ENCODE measurements around the gene HSD17B14. TPM values are rescaled to one million over a fixed set of nuclear protein-coding genes. Genes with fewer than 3 reads are reported as not detected.
"Not testable (repeated sequence)": the region's sequence is repeated elsewhere in the genome, so short reads cannot be mapped to it uniquely, and the experiment has no call there.

The HSD17B14 gene
- total and polyA plus RNA-seq, 7 donors, result 4.3 to 21.0 (median 16.9) TPM

- Histone ChIP-seq H3K9me3 (no peaks in the 10 kb centered on the region), H3K36me3 (peaks cover 3 to 40% (median 11%) of the 10 kb centered on the region in 4 donors), H3K4me3 (no peak overlapping the region), H3K27me3 (no peaks in the 10 kb centered on the region), H3K4me1 (peaks cover 0 to 31% (median 29%) of the 10 kb centered on the region in 4 donors), H3K27ac (peak overlapping the region in 3 of 4 donors; percentile 39 to 45 (median 43))
- WGBS, 2 donors, result 94 to 97% methylated on average over 13 of the region's 13 CpGs
- intact Hi-C loops (cut with DNase I), result loop anchor here (10.0 kb wide), 1 partner anchor 554 kb away; the partner anchor contains the start of gene EMP3
- no peak for DNase-seq
- TF ChIP-seq POLR2A (IDR thresholded peaks at IDR 0.05), result no peak
- TF ChIP-seq CTCF (IDR thresholded peaks at IDR 0.05), result no peak
These were observed 42.8 kb upstream of the HSD17B14 start for GRCh38 chr19:48879025-48879637.

- intact Hi-C loops (cut with DNase I), result loop anchor here (10.0 kb wide), 1 partner anchor 554 kb away; the partner anchor contains the start of gene EMP3
- Histone ChIP-seq H3K9me3 (no peaks in the 10 kb centered on the region), H3K27ac (peak overlapping the region; percentile 29 to 45 (median 41)), H3K4me1 (peaks cover 0 to 39% (median 36%) of the 10 kb centered on the region in 4 donors), H3K27me3 (no peaks in the 10 kb centered on the region), H3K36me3 (peaks cover 5 to 47% (median 15%) of the 10 kb centered on the region in 4 donors), H3K4me3 (no peak overlapping the region)
- no peak for DNase-seq
- TF ChIP-seq POLR2AphosphoS5 (IDR thresholded peaks at IDR 0.05) (peak in 1 of 4 donors; percentile 11), POLR2A (IDR thresholded peaks at IDR 0.05) (no peak), EP300 (IDR thresholded peaks at IDR 0.05) (no peak), CTCF (IDR thresholded peaks at IDR 0.05) (no peak)
- 80 to 82% methylated on average over 11 of the region's 11 CpGs for WGBS, 2 donors
These were observed 42.1 kb upstream of the HSD17B14 start for GRCh38 chr19:48878196-48879024.

GRCh38 chr19:48877855-48878195, 41.5 kb upstream of the HSD17B14 start:
- no peak for DNase-seq
- 85 to 89% methylated on average over 6 of the region's 6 CpGs for WGBS, 2 donors
- H3K36me3 ChIP-seq, result peaks cover 5 to 47% (median 15%) of the 10 kb centered on the region in 4 donors
- no peaks in the 10 kb centered on the region for H3K9me3 ChIP-seq
- no peaks in the 10 kb centered on the region for H3K27me3 ChIP-seq
- peak overlapping the region in 3 of 4 donors; percentile 29 to 43 (median 39) for H3K27ac ChIP-seq
- no peak overlapping the region for H3K4me3 ChIP-seq
- intact Hi-C loops (cut with DNase I), result loop anchor here (10.0 kb wide), 1 partner anchor 553 kb away; the partner anchor contains the start of gene EMP3
- peaks cover 0 to 41% (median 38%) of the 10 kb centered on the region in 4 donors for H3K4me1 ChIP-seq
- TF ChIP-seq POLR2AphosphoS5 (IDR thresholded peaks at IDR 0.05) (no peak), CTCF (IDR thresholded peaks at IDR 0.05) (no peak), POLR2A (IDR thresholded peaks at IDR 0.05) (no peak), EP300 (IDR thresholded peaks at IDR 0.05) (no peak)

GRCh38 chr19:48876043-48876981, 40.0 kb upstream of the HSD17B14 start:
- Histone ChIP-seq H3K36me3 (peaks cover 5 to 47% (median 15%) of the 10 kb centered on the region in 4 donors), H3K4me1 (peaks cover 0 to 48% (median 38%) of the 10 kb centered on the region in 4 donors), H3K4me3 (peak overlapping the region in 2 of 4 donors; percentile 94 to 95), H3K27ac (peak overlapping the region; percentile 99 to 100 (median 100))
- H3K27me3 ChIP-seq, DNase-seq, H3K9me3 ChIP-seq: not testable (repeated sequence)
- 70 to 72% methylated on average over 30 of the region's 30 CpGs for WGBS, 2 donors
- TF ChIP-seq POLR2AphosphoS5 (IDR thresholded peaks at IDR 0.05), result peak in 1 of 4 donors; percentile 50
- intact Hi-C loops (cut with DNase I), result loop anchor here (10.0 kb wide), 1 partner anchor 552 kb away; the partner anchor contains the start of gene EMP3

All from sigmoid colon (tissue), 7 donors.